ES-I3 (cell line): ENCODE measurements around the gene FOSB.
"Not testable (repeated sequence)": the region's sequence is repeated elsewhere in the genome, so short reads cannot be mapped to it uniquely, and the experiment has no call there.

Source experiments
- H3K36me3 ChIP-seq: 2 replicates; pipeline ENCODE4 v1.6.1; 2013; ENCODE audit warnings: mild to moderate bottlenecking, low read length, control low read depth, moderate library complexity; ENCODE audit not compliant: insufficient read depth
- H3K4me1 ChIP-seq: 2 replicates; pipeline ENCODE4 v1.6.1; 2013; ENCODE audit warnings: mild to moderate bottlenecking, control low read depth, low read length; ENCODE audit not compliant: insufficient read depth
- H3K9ac ChIP-seq: 2 replicates; pipeline ENCODE4 v1.6.1; 2013; ENCODE audit warnings: low read depth, mild to moderate bottlenecking, low read length, moderate library complexity
- H3K9me3 ChIP-seq: 2 replicates; pipeline ENCODE4 v1.6.1; 2013; ENCODE audit warnings: mild to moderate bottlenecking, low read length, moderate library complexity; ENCODE audit not compliant: control insufficient read depth, insufficient read depth

Gene FOSB

GRCh38 chr19:45432543-45432942, 35.3 kb upstream of the FOSB start:
- H3K4me1 ChIP-seq, H3K9ac ChIP-seq, H3K9me3 ChIP-seq, H3K36me3 ChIP-seq: not testable (repeated sequence)

- H3K4me1 ChIP-seq = peaks cover 5% of the 10 kb centered on the region; the same call in 1 of the 2 replicates
- H3K9me3 ChIP-seq = no peaks in the 10 kb centered on the region
- H3K36me3 ChIP-seq = no peaks in the 10 kb centered on the region
- H3K9ac ChIP-seq = no peak overlapping the region
These were observed 30.5 kb upstream of the FOSB start for GRCh38 chr19:45437328-45437727.

- peak overlapping the region; percentile 62; the same call in 1 of the 2 replicates for H3K9ac ChIP-seq
- no peaks in the 10 kb centered on the region for H3K36me3 ChIP-seq
- H3K9me3 ChIP-seq = no peaks in the 10 kb centered on the region
These were observed 28.6 kb upstream of the FOSB start for GRCh38 chr19:45439190-45439568.

GRCh38 chr19:45439569-45440258, 28.1 kb upstream of the FOSB start:
- Histone ChIP-seq H3K36me3 (no peaks in the 10 kb centered on the region), H3K9ac (peak overlapping the region; percentile 62; the same call in 1 of the 2 replicates), H3K4me1 (peaks cover 7% of the 10 kb centered on the region; the same call in 1 of the 2 replicates), H3K9me3 (no peaks in the 10 kb centered on the region)

More at GRCh38 chr19:45439190-45439568, 28.6 kb upstream of the FOSB start:
- H3K4me1 ChIP-seq = peaks cover 5% of the 10 kb centered on the region; the same call in 1 of the 2 replicates

- no peaks in the 10 kb centered on the region for H3K36me3 ChIP-seq
- no peaks in the 10 kb centered on the region for H3K9me3 ChIP-seq
- peak overlapping the region; percentile 62; the same call in 1 of the 2 replicates for H3K9ac ChIP-seq
- peaks cover 10% of the 10 kb centered on the region; the same call in 1 of the 2 replicates for H3K4me1 ChIP-seq
These were observed 27.5 kb upstream of the FOSB start for GRCh38 chr19:45440259-45440638.

GRCh38 chr19:45440873-45441654, 26.7 kb upstream of the FOSB start:
- H3K9ac ChIP-seq = no peak overlapping the region
- H3K4me1 ChIP-seq = peaks cover 10% of the 10 kb centered on the region; the same call in 1 of the 2 replicates
- H3K9me3 ChIP-seq = no peaks in the 10 kb centered on the region
- no peaks in the 10 kb centered on the region for H3K36me3 ChIP-seq

- Histone ChIP-seq H3K9ac (no peak overlapping the region), H3K36me3 (no peaks in the 10 kb centered on the region), H3K9me3 (no peaks in the 10 kb centered on the region), H3K4me1 (peaks cover 10% of the 10 kb centered on the region; the same call in 1 of the 2 replicates)
These were observed 25.4 kb upstream of the FOSB start for GRCh38 chr19:45442408-45442777.

GRCh38 chr19:45442778-45443461, 24.9 kb upstream of the FOSB start:
- no peaks in the 10 kb centered on the region for H3K9me3 ChIP-seq
- peaks cover 10% of the 10 kb centered on the region; the same call in 1 of the 2 replicates for H3K4me1 ChIP-seq
- no peaks in the 10 kb centered on the region for H3K36me3 ChIP-seq
- peak overlapping the region; percentile 47; the same call in 1 of the 2 replicates for H3K9ac ChIP-seq

- Histone ChIP-seq H3K9me3 (no peaks in the 10 kb centered on the region), H3K4me1 (peaks cover 10% of the 10 kb centered on the region; the same call in 1 of the 2 replicates), H3K36me3 (no peaks in the 10 kb centered on the region), H3K9ac (peak overlapping the region; percentile 53)
These were observed 24.1 kb upstream of the FOSB start for GRCh38 chr19:45443462-45444317.

GRCh38 chr19:45444318-45445041, 23.3 kb upstream of the FOSB start:
- Histone ChIP-seq H3K36me3 (no peaks in the 10 kb centered on the region), H3K9ac (peak overlapping the region; percentile 70), H3K9me3 (no peaks in the 10 kb centered on the region), H3K4me1 (peaks cover 10% of the 10 kb centered on the region; the same call in 1 of the 2 replicates)

- H3K9ac ChIP-seq = no peak overlapping the region
- peaks cover 10% of the 10 kb centered on the region; the same call in 1 of the 2 replicates for H3K4me1 ChIP-seq
- H3K9me3 ChIP-seq = no peaks in the 10 kb centered on the region
These were observed 22.7 kb upstream of the FOSB start for GRCh38 chr19:45445139-45445538.

GRCh38 chr19:45446295-45446694, 21.5 kb upstream of the FOSB start:
- Histone ChIP-seq H3K9me3 (no peaks in the 10 kb centered on the region), H3K9ac (no peak overlapping the region), H3K36me3 (no peaks in the 10 kb centered on the region), H3K4me1 (peaks cover 4% of the 10 kb centered on the region; the same call in 1 of the 2 replicates)

More at GRCh38 chr19:45445139-45445538, 22.7 kb upstream of the FOSB start:
- no peaks in the 10 kb centered on the region for H3K36me3 ChIP-seq

- no peaks in the 10 kb centered on the region for H3K9me3 ChIP-seq
- peaks cover 4% of the 10 kb centered on the region; the same call in 1 of the 2 replicates for H3K4me1 ChIP-seq
- H3K36me3 ChIP-seq = no peaks in the 10 kb centered on the region
- no peak overlapping the region for H3K9ac ChIP-seq
These were observed 20.9 kb upstream of the FOSB start for GRCh38 chr19:45446944-45447343.
